ENCODE data around the gene MPO.

DNA sequence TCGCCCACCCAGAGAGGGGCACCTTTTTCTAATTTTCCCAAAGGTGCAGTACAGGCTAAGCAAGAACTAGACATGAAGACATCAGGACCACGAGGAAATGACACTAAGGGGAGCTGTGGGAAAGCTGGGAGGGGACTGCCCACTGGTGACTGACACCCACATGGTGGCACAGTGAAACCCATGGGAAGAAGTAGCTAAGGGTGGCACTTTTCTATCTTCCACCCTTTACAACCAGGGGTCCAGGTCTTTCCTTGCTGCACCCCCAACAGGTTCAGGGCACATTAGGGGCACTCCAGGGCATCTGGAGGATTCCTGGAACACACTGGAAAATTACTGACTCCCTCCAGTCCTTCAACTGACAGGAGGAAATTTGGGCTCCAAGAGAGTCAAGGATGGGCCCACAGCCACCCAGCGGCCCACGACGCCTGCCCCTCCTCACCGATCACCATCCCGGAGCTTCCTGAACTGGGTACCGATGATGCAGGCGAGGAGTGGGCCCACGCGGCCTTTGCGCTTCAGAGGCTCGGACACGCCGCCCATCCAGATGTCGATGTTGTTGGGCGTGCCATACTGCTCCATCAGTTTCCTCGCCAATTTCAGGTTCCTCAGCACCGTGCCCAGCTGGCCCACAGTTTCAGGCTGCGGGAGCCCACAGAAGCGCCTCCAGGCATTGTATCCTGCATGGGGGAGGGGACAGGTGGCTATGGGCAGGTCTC is 9.4 kb downstream of the MPO start:
- TF ChIP-seq, protein P1, sequence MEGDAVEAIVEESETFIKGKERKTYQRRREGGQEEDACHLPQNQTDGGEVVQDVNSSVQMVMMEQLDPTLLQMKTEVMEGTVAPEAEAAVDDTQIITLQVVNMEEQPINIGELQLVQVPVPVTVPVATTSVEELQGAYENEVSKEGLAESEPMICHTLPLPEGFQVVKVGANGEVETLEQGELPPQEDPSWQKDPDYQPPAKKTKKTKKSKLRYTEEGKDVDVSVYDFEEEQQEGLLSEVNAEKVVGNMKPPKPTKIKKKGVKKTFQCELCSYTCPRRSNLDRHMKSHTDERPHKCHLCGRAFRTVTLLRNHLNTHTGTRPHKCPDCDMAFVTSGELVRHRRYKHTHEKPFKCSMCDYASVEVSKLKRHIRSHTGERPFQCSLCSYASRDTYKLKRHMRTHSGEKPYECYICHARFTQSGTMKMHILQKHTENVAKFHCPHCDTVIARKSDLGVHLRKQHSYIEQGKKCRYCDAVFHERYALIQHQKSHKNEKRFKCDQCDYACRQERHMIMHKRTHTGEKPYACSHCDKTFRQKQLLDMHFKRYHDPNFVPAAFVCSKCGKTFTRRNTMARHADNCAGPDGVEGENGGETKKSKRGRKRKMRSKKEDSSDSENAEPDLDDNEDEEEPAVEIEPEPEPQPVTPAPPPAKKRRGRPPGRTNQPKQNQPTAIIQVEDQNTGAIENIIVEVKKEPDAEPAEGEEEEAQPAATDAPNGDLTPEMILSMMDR (conservative IDR thresholded peaks at IDR 0.05) = no peak
- no peak for TF ChIP-seq ZFX (IDR thresholded peaks at IDR 0.05)

Measured in C4-2B (cell line).